HEK293T (cell line): ENCODE results near the gene FA2H.

Experiments used
- CTCF ChIA-PET: fragments of 350-600 bp; formaldehyde crosslinking; extraction: SDS; loops from one replicate; lab custom pipeline; 2021; ENCODE audit warnings: antibody characterized with exemption, inconsistent platforms; lab: Yijun Ruan, JAX
- POLR2A ChIA-PET: fragments of 350-600 bp; formaldehyde crosslinking; extraction: SDS; loops from one replicate; lab custom pipeline; 2020; ENCODE audit warnings: antibody characterized with exemption, inconsistent platforms; lab: Yijun Ruan, JAX
- DNase-seq: peaks from one replicate; pipeline ENCODE4 v3.0.0; 2012; ENCODE audit warnings: mixed read lengths; ENCODE audit errors: extremely low spot score
- ARNT ChIP-seq: fragments of 450-650 bp; IDR thresholded peaks from 2 replicates; pipeline ENCODE4 v1.6.1; 2017; ENCODE audit warnings: mild to moderate bottlenecking
- BHLHE40 ChIP-seq: fragments of 450-650 bp; IDR thresholded peaks from 2 replicates; pipeline ENCODE4 v1.6.1; 2016; ENCODE audit warnings: mild to moderate bottlenecking, moderate library complexity, borderline replicate concordance
- CTBP1 ChIP-seq: fragments of 450-650 bp; IDR thresholded peaks from 2 replicates; pipeline ENCODE4 v1.6.1; 2016; ENCODE audit warnings: borderline replicate concordance
- ELF4 ChIP-seq: fragments of 450-650 bp; IDR thresholded peaks from 2 replicates; pipeline ENCODE4 v1.6.1; 2017; ENCODE audit warnings: antibody characterized with exemption
- FOXA1 ChIP-seq: fragments of 450-650 bp; IDR thresholded peaks from 2 replicates; pipeline ENCODE4 v1.6.1; 2016; ENCODE audit warnings: mild to moderate bottlenecking
- FOXK2 ChIP-seq: fragments of 450-650 bp; IDR thresholded peaks from 2 replicates; pipeline ENCODE4 v1.6.1; 2016; ENCODE audit warnings: mild to moderate bottlenecking
- FOXM1 ChIP-seq: fragments of 450-650 bp; IDR thresholded peaks from 2 replicates; pipeline ENCODE4 v1.6.1; 2017; ENCODE audit warnings: mild to moderate bottlenecking, borderline replicate concordance
- HDGF ChIP-seq: fragments of 450-650 bp; IDR thresholded peaks from 2 replicates; pipeline ENCODE4 v1.6.1; 2017; ENCODE audit warnings: antibody characterized with exemption, borderline replicate concordance
- L3MBTL2 ChIP-seq: fragments of 450-650 bp; conservative IDR thresholded peaks from 2 replicates; pipeline ENCODE4 v1.6.1; 2016; ENCODE audit warnings: mild to moderate bottlenecking
- LEF1 ChIP-seq: fragments of 450-650 bp; IDR thresholded peaks from 2 replicates; pipeline ENCODE4 v1.6.1; 2017; ENCODE audit warnings: mild to moderate bottlenecking, borderline replicate concordance
- NFRKB ChIP-seq: fragments of 450-650 bp; IDR thresholded peaks from 2 replicates; pipeline ENCODE4 v1.6.1; 2016; ENCODE audit warnings: mild to moderate bottlenecking, moderate library complexity
- SP1 ChIP-seq: fragments of 450-650 bp; IDR thresholded peaks from 2 replicates; pipeline ENCODE4 v1.6.1; 2017
- SUZ12 ChIP-seq: fragments of 450-650 bp; IDR thresholded peaks from 2 replicates; pipeline ENCODE4 v1.6.1; 2016; ENCODE audit warnings: mild to moderate bottlenecking
- TARDBP ChIP-seq: fragments of 450-650 bp; IDR thresholded peaks from 2 replicates; pipeline ENCODE4 v1.6.1; 2016
- ZNF384 ChIP-seq: fragments of 450-650 bp; IDR thresholded peaks from 2 replicates; pipeline ENCODE4 v1.6.1; 2016
- TF ChIP-seq, protein P1 (sequence below): fragments of 450-650 bp; IDR thresholded peaks from 2 replicates; pipeline ENCODE4 v1.6.1; 2016

The FA2H gene

DNA sequence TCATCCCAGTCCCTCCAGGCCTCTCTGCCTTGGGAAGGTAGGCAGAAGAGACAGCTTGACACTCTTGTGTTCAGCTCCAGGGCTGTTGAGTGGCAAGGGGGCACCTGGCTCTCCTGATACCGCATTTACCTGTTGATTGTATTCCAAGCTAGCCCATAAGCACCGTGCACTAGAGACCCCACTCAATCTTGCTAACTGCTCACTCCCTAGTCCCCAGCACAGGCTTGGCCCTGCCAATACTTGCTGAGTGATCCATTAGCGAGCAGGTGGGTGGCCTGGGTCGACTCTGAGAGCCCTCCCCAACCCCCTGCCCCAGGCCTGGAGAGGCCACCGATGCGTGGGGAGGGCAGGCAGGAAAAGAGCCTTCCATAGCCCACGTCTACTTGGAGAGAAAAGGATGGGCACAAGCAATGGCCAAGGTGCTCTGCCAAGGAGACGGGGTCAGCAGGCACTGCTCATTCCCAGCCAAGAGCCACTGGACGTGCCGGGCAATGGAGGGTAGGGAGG is 29.5 kb downstream of the FA2H start:
- DNase-seq: no peak
- POLR2A ChIA-PET: no interaction called here
- CTCF ChIA-PET: interaction anchor here (0.5 kb wide), 1 partner anchor 578 kb away, joined by 3 read pairs; no protein-coding TSS in a partner anchor
- TF ChIP-seq CTBP1: no peak
- no peak for TF ChIP-seq SP1
- no peak for TF ChIP-seq FOXK2
- no peak for TF ChIP-seq ARNT
- TF ChIP-seq L3MBTL2: no peak
- TF ChIP-seq NFRKB: no peak
- TF ChIP-seq ELF4: no peak
- TF ChIP-seq FOXA1: no peak
- no peak for TF ChIP-seq BHLHE40
- no peak for TF ChIP-seq FOXM1
- TF ChIP-seq, protein P1, sequence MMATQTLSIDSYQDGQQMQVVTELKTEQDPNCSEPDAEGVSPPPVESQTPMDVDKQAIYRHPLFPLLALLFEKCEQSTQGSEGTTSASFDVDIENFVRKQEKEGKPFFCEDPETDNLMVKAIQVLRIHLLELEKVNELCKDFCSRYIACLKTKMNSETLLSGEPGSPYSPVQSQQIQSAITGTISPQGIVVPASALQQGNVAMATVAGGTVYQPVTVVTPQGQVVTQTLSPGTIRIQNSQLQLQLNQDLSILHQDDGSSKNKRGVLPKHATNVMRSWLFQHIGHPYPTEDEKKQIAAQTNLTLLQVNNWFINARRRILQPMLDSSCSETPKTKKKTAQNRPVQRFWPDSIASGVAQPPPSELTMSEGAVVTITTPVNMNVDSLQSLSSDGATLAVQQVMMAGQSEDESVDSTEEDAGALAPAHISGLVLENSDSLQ: no peak
- TF ChIP-seq HDGF: no peak
- TF ChIP-seq TARDBP: no peak
- TF ChIP-seq ZNF384: no peak
- no peak for TF ChIP-seq LEF1
- TF ChIP-seq SUZ12: no peak

DNA sequence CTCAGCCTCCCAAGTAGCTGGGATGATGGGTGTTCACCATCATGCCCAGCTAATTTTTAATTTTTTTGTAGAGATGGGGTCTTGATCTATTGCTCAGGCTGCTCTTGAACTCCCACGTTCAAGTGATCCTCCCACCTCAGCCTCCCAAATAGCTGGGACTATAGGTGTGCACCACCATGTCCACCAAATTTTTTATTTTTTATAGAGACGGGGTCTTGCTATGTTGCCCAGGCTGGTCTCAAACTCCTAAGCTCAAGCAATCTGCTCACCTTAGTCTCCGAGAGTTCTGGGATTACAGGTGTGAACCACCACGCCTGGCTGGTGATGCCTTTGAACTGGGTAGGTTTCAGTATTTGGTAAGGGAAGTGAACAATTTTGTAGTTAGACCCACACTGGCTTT is 30.1 kb downstream of the FA2H start:
- ChIA-PET CTCF (interaction anchor here (0.5 kb wide), 1 partner anchor 579 kb away, joined by 3 read pairs; no protein-coding TSS in a partner anchor), POLR2A (no interaction called here)
- DNase-seq: no peak
- TF ChIP-seq NFRKB: no peak
- TF ChIP-seq ZNF384: no peak
- no peak for TF ChIP-seq LEF1
- no peak for TF ChIP-seq FOXM1
- no peak for TF ChIP-seq SP1
- TF ChIP-seq HDGF: no peak
- no peak for TF ChIP-seq SUZ12
- no peak for TF ChIP-seq BHLHE40
- TF ChIP-seq, protein P1: no peak
- TF ChIP-seq L3MBTL2: no peak
- no peak for TF ChIP-seq FOXK2
- no peak for TF ChIP-seq CTBP1
- TF ChIP-seq TARDBP: no peak
- no peak for TF ChIP-seq ARNT
- no peak for TF ChIP-seq FOXA1
- TF ChIP-seq ELF4: no peak

GRCh38 chr16:74743668-74744299 is 30.8 kb downstream of the FA2H start:
- ChIA-PET CTCF (no interaction called here), POLR2A (no interaction called here)
- TF ChIP-seq L3MBTL2 (peak; percentile 48; the same call in 1 of the 2 replicates), FOXM1 (no peak), HDGF (no peak), CTBP1 (no peak), FOXK2 (no peak), BHLHE40 (no peak), NFRKB (no peak)
- peak; percentile 62 for DNase-seq

- DNase-seq: no peak
- CTCF ChIA-PET: no interaction called here
- TF ChIP-seq SP1 (no peak), BHLHE40 (no peak), L3MBTL2 (no peak), SUZ12 (no peak)
- TF ChIP-seq, protein P1: peak; percentile 12; the same call in 1 of the 2 replicates
- POLR2A ChIA-PET: no interaction called here
Observed at GRCh38 chr16:74743045-74743667, 31.5 kb downstream of the FA2H start.

GRCh38 chr16:74742051-74742481 is 32.6 kb downstream of the FA2H start:
- no peak for DNase-seq
- TF ChIP-seq FOXM1 (no peak), HDGF (no peak), ARNT (no peak), L3MBTL2 (0 out of 2 replicates have a peak, but pooled peaks have one; percentile 19)
- TF ChIP-seq, protein P1: no peak
- CTCF ChIA-PET: interaction anchor here (0.6 kb wide), 1 partner anchor 228 kb away, joined by 5 read pairs; no protein-coding TSS in a partner anchor
- POLR2A ChIA-PET: no interaction called here
